Pancreas (tissue), 10 donors: ENCODE results near the gene PEX16. TPM values are rescaled to one million over a fixed set of nuclear protein-coding genes. Genes with fewer than 3 reads are reported as not detected.

ENCODE experiments used
- ATAC-seq, 4 donors: fragments of 200-7000 bp; cut with Tn5 transposase; one replicate each; pipeline versions ENCODE4 v1.8.0 to v1.9.1; 2020; ENCODE audit warnings: mild to moderate bottlenecking in 4 of 4, moderate library complexity in 4 of 4
- DNase-seq, 6 donors: peaks; one replicate each; pipeline ENCODE4 v3.0.0-alpha.2; 2020
- FAIRE-seq: peaks from 2 replicates; lab custom pipeline; 2012; peaks lifted over from hg19 to GRCh38; lab: Jason Lieb, UNC
- H3K27ac ChIP-seq, 4 donors: fragments of 200-600 bp; sonication (generic); 1 replicate in 3 of 4; 2 replicates in 1 of 4; pipeline versions ENCODE4 v1.5.0 to v1.8.0; 2020
- H3K27me3 ChIP-seq, 4 donors: fragments of 200-600 bp; one replicate each; pipeline ENCODE4 v1.8.0; 2021
- H3K36me3 ChIP-seq, 3 donors: fragments of 200-600 bp; sonication (generic) in 1 of 3; one replicate each; pipeline versions ENCODE4 v1.5.0 to v1.8.0; 2020 to 2021
- H3K4me1 ChIP-seq, 3 donors: fragments of 200-600 bp; one replicate each; pipeline ENCODE4 v1.8.0; 2021
- H3K4me3 ChIP-seq, 4 donors: fragments of 200-600 bp; sonication (generic) in 2 of 4; one replicate each; pipeline versions ENCODE4 v1.5.0 to v1.8.0; 2020 to 2021
- H3K9me3 ChIP-seq, 4 donors: fragments of 200-600 bp; one replicate each; pipeline ENCODE4 v1.8.0; 2021
- CTCF ChIP-seq, 4 donors: fragments of 200-600 bp; sonication (generic) in 3 of 4; IDR thresholded peaks; one replicate each; pipeline versions ENCODE4 v1.5.0 to v1.8.0; 2021; ENCODE audit warnings: antibody characterized with exemption in 4 of 4
- WGBS, 2 donors: extraction: QIAGEN DNeasy Blood & Tissue Kit; methylation state at CpG; one replicate each; pipeline ENCODE4 v1.1.7; 2013; 5-methylcytosine and 5-hydroxymethylcytosine counted together
- intact Hi-C, 3 donors: fragments of 100-400 bp; cut with DNase I; formaldehyde crosslinking; loops; one replicate each; pipeline versions ENCODE4 v1.11.1 to v1.14.2; 2022
- polyA plus RNA-seq, 2 donors: library from polyadenylated mRNA; stranded (reverse); fragments of 200-250 nt; gene quantifications; one replicate each; pipeline ENCODE4 v1.2.3, GENCODE V29; 2013
- total RNA-seq, 6 donors: library from RNA; stranded (reverse); fragmentation: NEBNext Ultra II Directional in 4 of 6; extraction: Animal tissue kit (Norgen Biotek cat#: 25700) in 4 of 6; gene quantifications; one replicate each; pipeline versions ENCODE4 v1.2.1 to v1.2.4, GENCODE V29; 2021 to 2023
- donor health status: healthy with polysubstance abuse.
- donor health status: DM: no; HTN: no; CAD: no; lungs with moderate emphysema.
- donor health status: DM: no; HTN: no; CAD: no.
- donor health status: control.
- donor health status: control.
- donor health status: Bipolar disorder and iron deficiency.
- donor health status: DM: yes; HTN: yes; CAD: no.
- donor health status: DM: no; HTN: no; CAD: no.
- donor health status: DM: no; HTN: no; CAD: no.
- donor health status: DM: yes; HTN: yes; CAD: no.

PEX16 gene
- total and polyA plus RNA-seq, 8 donors = 18.6 to 44.3 (median 25.7) TPM

- no peak for FAIRE-seq
- no peak overlapping the region for H3K27ac ChIP-seq
These were observed 42.2 kb upstream of the PEX16 start for GRCh38 chr11:45959851-45960250.

GRCh38 chr11:45949992-45950407 is 32.3 kb upstream of the PEX16 start:
- H3K27ac ChIP-seq = no peak overlapping the region
- H3K36me3 ChIP-seq = peaks cover 0 to 27% (median under 1%) of the 10 kb centered on the region in 3 donors
- H3K27me3 ChIP-seq = no peaks in the 10 kb centered on the region
- no peak overlapping the region for H3K4me3 ChIP-seq
- DNase-seq = no peak
- WGBS, 2 donors = 90 to 95% methylated on average over 1 of the region's 1 CpG
- intact Hi-C loops = no loop called here
- FAIRE-seq = no peak
- TF ChIP-seq CTCF (IDR thresholded peaks at IDR 0.05) = no peak
- H3K9me3 ChIP-seq = no peaks in the 10 kb centered on the region
- peaks cover 0 to 9% (median 2%) of the 10 kb centered on the region in 3 donors for H3K4me1 ChIP-seq
- peak in 2 of 4 donors; percentile 31 to 60 for ATAC-seq

More at GRCh38 chr11:45959851-45960250, 42.2 kb upstream of the PEX16 start:
- no peaks in the 10 kb centered on the region for H3K27me3 ChIP-seq
- H3K4me1 ChIP-seq = no peaks in the 10 kb centered on the region
- peaks cover 0 to 3% (median 0%) of the 10 kb centered on the region in 3 donors for H3K36me3 ChIP-seq
- no peak overlapping the region for H3K4me3 ChIP-seq
- no peak for ATAC-seq
- WGBS, 2 donors = 87 to 95% methylated on average over 1 of the region's 1 CpG
- DNase-seq = no peak
- no peak for TF ChIP-seq CTCF (IDR thresholded peaks at IDR 0.05)
- no peaks in the 10 kb centered on the region for H3K9me3 ChIP-seq
- intact Hi-C loops = no loop called here

GRCh38 chr11:45948356-45948755 is 30.7 kb upstream of the PEX16 start:
- H3K4me1 ChIP-seq = peaks cover 0 to 9% (median 3%) of the 10 kb centered on the region in 3 donors
- no peak for FAIRE-seq
- WGBS, 2 donors = 95 to 97% methylated on average over 3 of the region's 3 CpGs
- peaks cover 0 to 27% (median 4%) of the 10 kb centered on the region in 3 donors for H3K36me3 ChIP-seq
- TF ChIP-seq CTCF (IDR thresholded peaks at IDR 0.05) = no peak
- intact Hi-C loops = no loop called here
- no peak overlapping the region for H3K27ac ChIP-seq
- no peak overlapping the region for H3K4me3 ChIP-seq
- no peaks in the 10 kb centered on the region for H3K27me3 ChIP-seq
- ATAC-seq = peak in 2 of 4 donors; percentile 64 to 68
- no peak for DNase-seq
- no peaks in the 10 kb centered on the region for H3K9me3 ChIP-seq

- Histone ChIP-seq H3K27ac (no peak overlapping the region), H3K27me3 (no peaks in the 10 kb centered on the region), H3K4me1 (peaks cover 0 to 9% (median 3%) of the 10 kb centered on the region in 3 donors), H3K4me3 (no peak overlapping the region), H3K36me3 (peaks cover 0 to 27% (median 4%) of the 10 kb centered on the region in 3 donors), H3K9me3 (no peaks in the 10 kb centered on the region)
- DNase-seq (no peak), FAIRE-seq (no peak), ATAC-seq (no peak)
- WGBS, 2 donors = 100% methylated on average over 1 of the region's 1 CpG
- intact Hi-C loops = no loop called here
- no peak for TF ChIP-seq CTCF (IDR thresholded peaks at IDR 0.05)
These were observed 30.2 kb upstream of the PEX16 start for GRCh38 chr11:45947885-45948284.

GRCh38 chr11:45945397-45945999 is 27.8 kb upstream of the PEX16 start:
- H3K36me3 ChIP-seq = peaks cover 0 to 21% (median 4%) of the 10 kb centered on the region in 3 donors
- intact Hi-C loops = no loop called here
- FAIRE-seq = no peak

More at GRCh38 chr11:45945397-45945999, 27.8 kb upstream of the PEX16 start:
- TF ChIP-seq CTCF (IDR thresholded peaks at IDR 0.05) = no peak
- no peaks in the 10 kb centered on the region for H3K27me3 ChIP-seq
- peak in 1 of 6 donors; percentile 39 for DNase-seq
- H3K9me3 ChIP-seq = no peaks in the 10 kb centered on the region
- no peak overlapping the region for H3K4me3 ChIP-seq
- peaks cover 0 to 9% (median 3%) of the 10 kb centered on the region in 3 donors for H3K4me1 ChIP-seq
- ATAC-seq = peak; percentile 66 to 87 (median 78)
- peak overlapping the region in 3 of 4 donors; percentile 8 to 62 (median 52) for H3K27ac ChIP-seq
- WGBS, 2 donors = 29 to 41% methylated on average over 3 of the region's 3 CpGs
